ENCODE data around the gene CIBAR2.
A peak's percentile ranks its signal among the peaks of the same experiment; 100 is the strongest.

Gene CIBAR2

GRCh38 chr16:85145188-85145587 is 32.9 kb upstream of the CIBAR2 start:
- POLR2A ChIA-PET = no interaction called here

GRCh38 chr16:85144026-85144915 is 32.0 kb upstream of the CIBAR2 start:
- ChIA-PET CTCF (interaction anchor here (0.5 kb wide), 1 partner anchor 95 kb away, joined by 3 read pairs; no protein-coding TSS in a partner anchor), POLR2A (no interaction called here)
- Histone ChIP-seq H3K27ac (ENCODE audit: extremely low read depth, low read depth, low read length) (no peak overlapping the region), H3K4me3 (ENCODE audit: low read depth, low read length) (no peak overlapping the region), H3K4me1 (ENCODE audit: control insufficient read depth, insufficient read depth, low read length) (no peaks in the 10 kb centered on the region), H3K36me3 (ENCODE audit: control insufficient read depth in 2 of 2, insufficient read depth in 1 of 2, low read length in 2 of 2) (no peaks in the 10 kb centered on the region), H3K9me3 (ENCODE audit: control insufficient read depth, insufficient read depth, low read depth, low read length) (no peaks in the 10 kb centered on the region)
- TF ChIP-seq ZNF768 (tag by site-specific recombination; IDR thresholded peaks at IDR 0.05) (no peak), ZBTB8A (tag by site-specific recombination; IDR thresholded peaks at IDR 0.05) (peak; percentile 29; the same call in 1 of the 2 replicates), ZIC2 (tag by site-specific recombination; IDR thresholded peaks at IDR 0.05) (peak; percentile 57), YY2 (tag by site-specific recombination; IDR thresholded peaks at IDR 0.05) (no peak)

More at GRCh38 chr16:85145188-85145587, 32.9 kb upstream of the CIBAR2 start:
- CTCF ChIA-PET = no interaction called here
- H3K36me3 ChIP-seq (ENCODE audit: control insufficient read depth in 2 of 2, insufficient read depth in 1 of 2, low read length in 2 of 2) = no peaks in the 10 kb centered on the region
- TF ChIP-seq ZNF404 (tag by site-specific recombination; IDR thresholded peaks at IDR 0.05) = no peak
- no peak for TF ChIP-seq ZNF645 (tag by site-specific recombination; IDR thresholded peaks at IDR 0.05)
- no peak for TF ChIP-seq SP7 (tag by site-specific recombination; IDR thresholded peaks at IDR 0.05)
- TF ChIP-seq ZNF221 (tag by site-specific recombination; IDR thresholded peaks at IDR 0.05; ENCODE audit: borderline replicate concordance) = no peak
- TF ChIP-seq ZNF121 (tag by site-specific recombination; IDR thresholded peaks at IDR 0.05) = no peak
- TF ChIP-seq FEZF1 (tag by site-specific recombination; IDR thresholded peaks at IDR 0.05) = no peak
- no peak for TF ChIP-seq ZNF140 (tag by site-specific recombination; IDR thresholded peaks at IDR 0.05)
- TF ChIP-seq ZNF350 (tag by site-specific recombination; IDR thresholded peaks at IDR 0.05) = no peak
- TF ChIP-seq ZNF48 (tag by site-specific recombination; IDR thresholded peaks at IDR 0.05) = no peak
- TF ChIP-seq KLF7 (tag by site-specific recombination; IDR thresholded peaks at IDR 0.05; ENCODE audit: borderline replicate concordance) = no peak
- TF ChIP-seq TCF7L2 (IDR thresholded peaks at IDR 0.05; ENCODE audit: borderline replicate concordance, low read depth, low read length) = no peak
- TF ChIP-seq ZNF571 (tag by site-specific recombination; IDR thresholded peaks at IDR 0.05) = no peak
- TF ChIP-seq ZSCAN4 (tag by site-specific recombination; IDR thresholded peaks at IDR 0.05) = no peak
- TF ChIP-seq PATZ1 (tag by site-specific recombination; IDR thresholded peaks at IDR 0.05) = no peak
- H3K27ac ChIP-seq (ENCODE audit: extremely low read depth, low read depth, low read length) = no peak overlapping the region
- no peaks in the 10 kb centered on the region for H3K9me3 ChIP-seq (ENCODE audit: control insufficient read depth, insufficient read depth, low read depth, low read length)
- no peak overlapping the region for H3K4me3 ChIP-seq (ENCODE audit: low read depth, low read length)
- H3K4me1 ChIP-seq (ENCODE audit: control insufficient read depth, insufficient read depth, low read length) = no peaks in the 10 kb centered on the region
